GM12878 (cell line): ENCODE results near the gene HM13. TPM values are rescaled to one million over a fixed set of nuclear protein-coding genes. Genes with fewer than 3 reads are reported as not detected.

ENCODE experiments used
- ASH2L ChIP-seq: fragments of 300-600, 200-600 bp; sonication (generic); IDR thresholded peaks from 2 replicates; pipeline ENCODE4 v1.6.1; 2017; ENCODE audit warnings: low read depth, mild to moderate bottlenecking, borderline replicate concordance
- CBFB ChIP-seq: IDR thresholded peaks from 2 replicates; pipeline ENCODE4 v1.6.1; 2016; ENCODE audit warnings: antibody characterized with exemption, low read depth
- HSF1 ChIP-seq: fragments of 150-350 bp; IDR thresholded peaks from 2 replicates; pipeline ENCODE4 v1.6.1; 2014; ENCODE audit warnings: mild to moderate bottlenecking, low read depth, low read length
- PAX5 ChIP-seq: IDR thresholded peaks from 2 replicates; pipeline ENCODE4 v1.6.1; 2011; ENCODE audit warnings: low read depth, low read length, borderline replicate concordance
- POLR2A ChIP-seq: IDR thresholded peaks from 2 replicates; pipeline ENCODE4 v1.6.1; 2011; ENCODE audit warnings: low read depth, mild to moderate bottlenecking, low read length
- REST ChIP-seq: IDR thresholded peaks from 2 replicates; pipeline ENCODE4 v1.6.1; 2012; ENCODE audit warnings: mild to moderate bottlenecking, low read depth, low read length
- SREBF2 ChIP-seq: IDR thresholded peaks from 2 replicates; pipeline ENCODE4 v1.6.1; 2012; ENCODE audit warnings: mild to moderate bottlenecking, low read length
- TCF3 ChIP-seq: IDR thresholded peaks from 2 replicates; pipeline ENCODE4 v1.6.1; 2012; ENCODE audit warnings: low read depth, mild to moderate bottlenecking, low read length, borderline replicate concordance; ENCODE audit not compliant: insufficient read depth
- ZNF24 ChIP-seq: fragments of 450-650 bp; IDR thresholded peaks from 2 replicates; pipeline ENCODE4 v1.6.1; 2017; ENCODE audit warnings: antibody characterized with exemption, mild to moderate bottlenecking
- polyA plus RNA-seq, 11 experiments: library from polyadenylated mRNA; depleted of rRNA in 4 of 11; unstranded in 6 of 11; stranded (reverse) in 5 of 11; fragments of >200 nt; fragmentation: Nextera tagmentation in 4 of 11; fragmentation: Illumina TruSeq in 1 of 11; extraction: Ambion mirVana in 4 of 11; extraction: Trizol in 1 of 11; gene quantifications; 1 replicate in 1 of 11; 2 replicates in 10 of 11; pipeline versions ENCODE4 v1.2.1 to v1.2.3, GENCODE V29; 2011 to 2016; ENCODE audit warnings: inconsistent platforms in 2 of 11, missing spikeins in 2 of 11, low read depth in 1 of 11
- total RNA-seq, 4 experiments: library from RNA; depleted of rRNA in 3 of 4; stranded (reverse); fragments of >200 nt in 3 of 4; fragmentation: Illumina TruSeq in 1 of 4; extraction: Trizol in 1 of 4; gene quantifications; 2 replicates each; pipeline versions ENCODE4 v1.2.1 to v1.2.3, GENCODE V29; 2013 to 2021

Gene HM13
- total and polyA plus RNA-seq, 10 of the 15 experiments (the other 5 are each of a cell fraction or from before 2014, with no cell fraction given): 4.8 to 185 (median 81.7) TPM

- TF ChIP-seq HSF1 (no peak), ZNF24 (no peak), ASH2L (no peak), REST (no peak), CBFB (no peak), PAX5 (no peak), POLR2A (peak; percentile 17; the same call in 1 of the 2 replicates), SREBF2 (no peak), TCF3 (no peak)
These were observed 57.9 kb downstream of the HM13 start (continued) for GRCh38 chr20:31572042-31572700.
